Measurements from ENCODE around the gene TXNDC17. TPM values are rescaled to one million over a fixed set of nuclear protein-coding genes. Genes with fewer than 3 reads are reported as not detected.

Gene TXNDC17
- total RNA-seq, 1 experiment from 2014 or later, result 114 TPM

GRCh38 chr17:6674586-6674985 is 33.7 kb downstream of the TXNDC17 start:
- BruUV-seq (replicated peaks), result no TSS peak
- CTCF ChIA-PET, result no interaction called here
- peaks cover 21% of the 10 kb centered on the region for H3F3A ChIP-seq (ENCODE audit: insufficient read depth, low read depth)
- H3K27me3 ChIP-seq (ENCODE audit: insufficient read depth, low read depth), result no peaks in the 10 kb centered on the region
- H3K4me2 ChIP-seq, result no peak overlapping the region
- no peak overlapping the region for H3K27ac ChIP-seq
- no peak overlapping the region for H2AFZ ChIP-seq
- no peaks in the 10 kb centered on the region for H3K79me2 ChIP-seq (ENCODE audit: low read depth)
- TF ChIP-seq, protein P1, sequence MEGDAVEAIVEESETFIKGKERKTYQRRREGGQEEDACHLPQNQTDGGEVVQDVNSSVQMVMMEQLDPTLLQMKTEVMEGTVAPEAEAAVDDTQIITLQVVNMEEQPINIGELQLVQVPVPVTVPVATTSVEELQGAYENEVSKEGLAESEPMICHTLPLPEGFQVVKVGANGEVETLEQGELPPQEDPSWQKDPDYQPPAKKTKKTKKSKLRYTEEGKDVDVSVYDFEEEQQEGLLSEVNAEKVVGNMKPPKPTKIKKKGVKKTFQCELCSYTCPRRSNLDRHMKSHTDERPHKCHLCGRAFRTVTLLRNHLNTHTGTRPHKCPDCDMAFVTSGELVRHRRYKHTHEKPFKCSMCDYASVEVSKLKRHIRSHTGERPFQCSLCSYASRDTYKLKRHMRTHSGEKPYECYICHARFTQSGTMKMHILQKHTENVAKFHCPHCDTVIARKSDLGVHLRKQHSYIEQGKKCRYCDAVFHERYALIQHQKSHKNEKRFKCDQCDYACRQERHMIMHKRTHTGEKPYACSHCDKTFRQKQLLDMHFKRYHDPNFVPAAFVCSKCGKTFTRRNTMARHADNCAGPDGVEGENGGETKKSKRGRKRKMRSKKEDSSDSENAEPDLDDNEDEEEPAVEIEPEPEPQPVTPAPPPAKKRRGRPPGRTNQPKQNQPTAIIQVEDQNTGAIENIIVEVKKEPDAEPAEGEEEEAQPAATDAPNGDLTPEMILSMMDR (conservative IDR thresholded peaks at IDR 0.05), result no peak
- no peak for TF ChIP-seq EZH2 (IDR thresholded peaks at IDR 0.05; ENCODE audit: low read depth)
- intact Hi-C loops (cut with micrococcal nuclease; ENCODE audit: unreplicated experiment), result no loop called here
- no peak for DNase-seq
- H3K4me1 ChIP-seq (replicated peaks; ENCODE audit: insufficient read depth), result peaks cover 23% of the 10 kb centered on the region
- POLR2A ChIA-PET (ENCODE audit: unreplicated experiment), result no interaction called here
- no peaks in the 10 kb centered on the region for H3K9me2 ChIP-seq (ENCODE audit: insufficient read depth)
- H3K36me3 ChIP-seq (ENCODE audit: low read depth), result no peaks in the 10 kb centered on the region
- H3K9me3 ChIP-seq (ENCODE audit: insufficient read depth, low read depth), result no peaks in the 10 kb centered on the region
- no peaks in the 10 kb centered on the region for H4K20me1 ChIP-seq (ENCODE audit: insufficient read depth)
- H3K4me3 ChIP-seq, result no peak overlapping the region

- H3K36me3 ChIP-seq (ENCODE audit: low read depth), result no peaks in the 10 kb centered on the region
- intact Hi-C loops (cut with micrococcal nuclease; ENCODE audit: unreplicated experiment), result no loop called here
- H3K27me3 ChIP-seq (ENCODE audit: insufficient read depth, low read depth), result no peaks in the 10 kb centered on the region
- no peaks in the 10 kb centered on the region for H4K20me1 ChIP-seq (ENCODE audit: insufficient read depth)
- H3F3A ChIP-seq (ENCODE audit: insufficient read depth, low read depth), result peaks cover 14% of the 10 kb centered on the region
- ChIA-PET CTCF (no interaction called here), POLR2A (ENCODE audit: unreplicated experiment) (no interaction called here)
- no peaks in the 10 kb centered on the region for H3K9me3 ChIP-seq (ENCODE audit: insufficient read depth, low read depth)
- H2AFZ ChIP-seq, result no peak overlapping the region
- DNase-seq, result no peak
- peaks cover 15% of the 10 kb centered on the region for H3K4me1 ChIP-seq (replicated peaks; ENCODE audit: insufficient read depth)
- H3K79me2 ChIP-seq (ENCODE audit: low read depth), result no peaks in the 10 kb centered on the region
- no peak overlapping the region for H3K4me2 ChIP-seq
- no peak for TF ChIP-seq EZH2 (IDR thresholded peaks at IDR 0.05; ENCODE audit: low read depth)
- TF ChIP-seq, protein P1 (conservative IDR thresholded peaks at IDR 0.05), result no peak
- no peaks in the 10 kb centered on the region for H3K9me2 ChIP-seq (ENCODE audit: insufficient read depth)
- H3K27ac ChIP-seq, result no peak overlapping the region
- BruUV-seq (replicated peaks), result no TSS peak
- H3K4me3 ChIP-seq, result no peak overlapping the region
Measured at GRCh38 chr17:6675201-6675825, 34.5 kb downstream of the TXNDC17 start.

GRCh38 chr17:6676802-6677157 is 35.9 kb downstream of the TXNDC17 start:
- no peak overlapping the region for H2AFZ ChIP-seq
- H3F3A ChIP-seq (ENCODE audit: insufficient read depth, low read depth), result no peaks in the 10 kb centered on the region
- intact Hi-C loops (cut with micrococcal nuclease; ENCODE audit: unreplicated experiment), result no loop called here
- no peaks in the 10 kb centered on the region for H3K9me2 ChIP-seq (ENCODE audit: insufficient read depth)
- no peak overlapping the region for H3K4me3 ChIP-seq
- H3K4me2 ChIP-seq, result no peak overlapping the region
- no peaks in the 10 kb centered on the region for H4K20me1 ChIP-seq (ENCODE audit: insufficient read depth)
- no peak for DNase-seq
- TF ChIP-seq, protein P1 (conservative IDR thresholded peaks at IDR 0.05), result no peak
- TF ChIP-seq EZH2 (IDR thresholded peaks at IDR 0.05; ENCODE audit: low read depth), result no peak
- no TSS peak for BruUV-seq (replicated peaks)
- H3K9me3 ChIP-seq (ENCODE audit: insufficient read depth, low read depth), result no peaks in the 10 kb centered on the region
- CTCF ChIA-PET, result no interaction called here
- peaks cover under 1% of the 10 kb centered on the region for H3K4me1 ChIP-seq (replicated peaks; ENCODE audit: insufficient read depth)
- no peaks in the 10 kb centered on the region for H3K36me3 ChIP-seq (ENCODE audit: low read depth)
- H3K27ac ChIP-seq, result no peak overlapping the region
- POLR2A ChIA-PET (ENCODE audit: unreplicated experiment), result interaction anchor here (0.6 kb wide), 1 partner anchor 26 kb away, joined by 8 read pairs; the partner anchor contains the start of gene MED31
- no peaks in the 10 kb centered on the region for H3K27me3 ChIP-seq (ENCODE audit: insufficient read depth, low read depth)
- H3K79me2 ChIP-seq (ENCODE audit: low read depth), result no peaks in the 10 kb centered on the region

Measured in PC-9 (cell line).